Non-pigmented ciliary epithelial cell (primary cell): ENCODE data around the gene ACADS.
A peak's percentile ranks its signal among the peaks of the same experiment; 100 is the strongest.

Experiments
- DNase-seq: peaks from one replicate; pipeline ENCODE4 v3.0.0-alpha.2; 2010; ENCODE audit warnings: low read depth

Gene ACADS

DNA sequence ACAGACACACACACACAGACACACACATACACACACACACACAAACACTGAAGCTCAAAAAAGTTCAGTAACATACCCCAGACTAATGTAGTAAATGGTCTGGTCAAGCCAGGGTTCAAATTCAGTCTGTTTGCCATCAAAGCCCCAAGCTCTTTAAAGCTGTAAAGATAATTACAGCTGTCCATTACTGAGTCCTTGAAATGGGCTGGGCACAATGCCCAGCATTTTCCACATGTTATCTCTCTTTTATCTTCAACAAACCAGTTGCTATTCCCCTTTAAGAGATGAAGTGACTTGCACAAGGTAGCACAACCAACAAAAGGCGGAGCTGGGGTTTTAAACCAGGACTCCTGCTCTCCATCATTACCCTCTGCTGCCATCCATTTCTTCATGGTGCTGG is 23.0 kb upstream of the ACADS start:
- no peak for DNase-seq

- no peak for DNase-seq
These were observed 22.2 kb upstream of the ACADS start for GRCh38 chr12:120703311-120703942.

DNA sequence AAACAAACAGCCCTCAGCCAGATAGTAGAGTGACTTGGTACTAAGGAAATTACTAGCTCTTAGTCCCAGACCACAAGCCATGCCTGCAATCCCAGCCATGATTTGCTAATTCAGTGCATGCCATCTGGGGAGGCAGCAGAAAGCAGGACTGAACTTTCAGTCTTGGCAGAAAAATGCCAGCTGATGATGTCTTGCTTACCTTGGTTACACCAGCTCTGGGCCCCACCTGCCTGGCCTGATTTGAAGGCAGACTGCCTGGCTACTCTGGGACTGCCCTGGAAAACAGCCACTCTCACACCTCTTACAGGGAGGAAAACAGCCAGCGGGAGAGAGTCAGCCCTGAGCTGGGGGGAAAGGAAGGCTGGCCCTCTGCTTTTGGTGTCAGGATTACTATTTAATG is 20.0 kb upstream of the ACADS start:
- no peak for DNase-seq

- DNase-seq, result no peak
These were observed 19.6 kb upstream of the ACADS start for GRCh38 chr12:120706029-120706428.

GRCh38 chr12:120708651-120709050 is 17.0 kb upstream of the ACADS start:
- no peak for DNase-seq

GRCh38 chr12:120710031-120710804 is 15.4 kb upstream of the ACADS start, which contains the start of gene UNC119B:
Gene UNC119B, plus strand, starts transcription at chr12:120710458. Its CDS starts 17 bp downstream, at chr12:120710475.
- no peak for DNase-seq

GRCh38 chr12:120710805-120711296 is 14.8 kb upstream of the ACADS start:
- no peak for DNase-seq

DNA sequence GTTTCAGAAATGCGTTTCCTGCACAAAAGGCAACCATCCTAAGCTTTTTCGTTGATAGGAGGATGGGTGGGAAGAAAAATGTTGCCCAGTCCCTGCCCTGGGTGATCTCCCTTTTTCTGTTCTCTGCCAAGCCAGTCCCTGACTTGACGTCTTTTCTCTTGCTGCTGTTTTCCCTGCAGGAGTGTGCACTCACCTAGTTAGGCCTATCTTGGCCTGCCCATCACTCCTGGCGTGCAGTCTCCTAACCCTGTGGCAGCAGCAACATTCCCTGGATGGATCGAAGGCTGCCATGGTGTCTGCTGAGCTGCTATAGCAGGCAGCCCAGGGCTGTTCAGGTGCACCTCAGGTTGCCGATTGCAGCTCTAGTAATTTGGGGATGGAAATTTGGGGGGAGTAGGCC is 14.2 kb upstream of the ACADS start:
- no peak for DNase-seq

DNA sequence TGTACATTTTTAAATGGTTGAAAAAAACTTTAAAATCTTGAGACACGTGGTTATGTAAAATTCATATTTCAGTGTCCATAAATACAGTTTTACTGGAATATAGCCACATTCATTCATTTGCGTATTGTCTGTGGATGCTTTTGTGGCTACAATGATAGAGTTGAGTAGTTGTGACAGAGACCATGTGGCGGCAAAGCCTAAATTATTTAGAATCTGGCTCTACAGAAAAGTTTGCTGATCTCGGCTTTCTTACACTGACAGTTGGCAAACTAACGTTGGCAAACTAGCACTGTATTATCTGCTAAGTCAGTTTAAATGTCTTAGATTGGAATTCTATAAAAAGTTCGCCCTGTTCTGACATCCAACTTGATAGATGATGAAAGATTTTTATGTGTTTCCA is 13.0 kb upstream of the ACADS start:
- no peak for DNase-seq

- DNase-seq, result peak; percentile 42
These were observed 11.7 kb upstream of the ACADS start for GRCh38 chr12:120713861-120714482.

DNA sequence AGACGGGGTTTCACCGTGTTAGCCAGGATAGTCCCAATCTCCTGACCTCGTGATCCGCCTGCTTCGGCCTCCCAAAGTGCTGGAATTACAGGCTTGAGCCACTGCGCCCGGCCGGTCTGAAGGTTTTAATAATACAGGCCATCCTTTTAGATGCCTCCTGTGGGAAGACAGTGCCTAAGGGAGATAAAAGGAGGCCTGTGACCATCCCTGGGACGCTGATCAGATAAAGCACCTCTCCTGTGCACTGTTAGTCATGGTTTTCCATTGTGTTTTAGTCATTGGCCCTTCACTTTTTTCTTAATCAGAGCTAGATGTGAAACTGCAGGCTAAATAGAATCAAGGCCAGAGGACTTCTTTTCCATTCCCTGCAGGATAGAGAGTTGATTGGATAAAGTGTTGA is 7.6 kb upstream of the ACADS start:
- DNase-seq, result no peak

GRCh38 chr12:120719072-120719471 is 6.6 kb upstream of the ACADS start:
- DNase-seq, result no peak

DNA sequence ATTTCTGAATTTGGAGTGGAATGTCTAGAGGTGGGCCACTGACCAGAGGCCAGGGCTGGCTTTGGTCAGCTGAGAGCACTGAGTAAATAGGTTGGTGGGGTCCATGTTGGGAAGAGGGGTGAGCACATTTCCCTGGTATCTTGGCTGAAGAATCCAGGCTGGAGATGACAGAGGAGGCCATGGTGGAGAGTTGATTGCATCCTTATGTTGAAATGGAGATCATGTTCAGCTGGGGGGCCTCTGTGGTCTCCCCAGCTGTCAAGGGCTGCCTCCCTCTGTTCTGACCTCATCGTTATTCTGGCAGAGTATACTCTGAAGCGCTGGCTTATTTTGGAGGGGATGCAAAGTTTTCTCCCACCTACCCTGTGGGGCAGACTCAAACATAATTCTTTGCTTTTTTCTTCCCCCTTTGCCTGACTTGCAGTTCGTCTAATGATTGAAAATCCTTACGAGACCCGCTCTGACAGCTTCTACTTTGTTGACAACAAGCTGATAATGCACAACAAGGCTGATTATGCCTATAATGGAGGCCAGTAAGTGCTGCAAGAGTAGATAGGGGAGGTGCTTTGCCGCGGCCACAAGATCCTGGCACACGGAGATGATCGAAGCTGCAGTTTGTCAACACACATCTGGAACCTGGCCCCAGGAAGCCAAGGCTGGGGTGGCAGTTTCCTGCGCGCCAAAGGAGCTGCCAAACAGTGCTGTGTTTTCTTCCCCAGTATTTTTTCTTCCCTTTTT is 6.0 kb upstream of the ACADS start:
- DNase-seq, result no peak

DNA sequence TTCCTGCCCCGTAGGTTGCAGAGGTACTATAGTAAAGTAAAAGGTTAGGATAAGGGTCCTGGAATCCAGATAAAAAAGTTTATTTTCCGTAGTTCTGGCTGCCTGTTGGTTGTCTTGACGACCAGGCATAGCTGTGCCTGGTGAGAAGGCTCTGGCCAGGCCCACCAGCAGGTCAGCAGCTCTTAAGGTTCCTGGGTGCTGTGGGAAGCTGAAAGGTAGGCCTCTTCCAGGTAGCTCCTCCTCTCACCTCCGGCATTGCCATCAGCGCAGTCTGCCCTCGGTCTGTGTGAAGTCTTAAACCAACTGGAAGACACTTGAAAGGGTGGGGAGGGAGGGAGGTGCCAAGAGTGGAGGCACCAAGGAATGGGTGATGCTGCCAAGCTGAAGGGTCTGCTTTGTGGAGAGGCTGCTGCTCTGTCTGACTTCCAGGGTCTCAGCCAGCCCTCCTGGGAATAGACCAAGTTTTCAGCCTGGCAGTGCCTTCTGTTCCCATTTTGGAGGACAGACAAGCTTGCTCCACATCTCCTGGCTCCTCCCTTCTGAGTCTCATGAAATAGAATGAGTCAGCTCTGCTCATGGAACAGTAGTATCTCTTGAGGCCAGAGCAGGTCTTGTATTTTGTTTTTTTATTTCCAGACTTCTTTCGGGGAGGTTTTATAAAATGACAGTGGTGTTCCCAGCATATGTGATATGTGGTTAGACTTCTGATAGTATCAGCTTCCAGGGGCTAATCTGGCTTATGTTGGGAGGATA is 5.2 kb upstream of the ACADS start:
- peak; percentile 45 for DNase-seq

DNA sequence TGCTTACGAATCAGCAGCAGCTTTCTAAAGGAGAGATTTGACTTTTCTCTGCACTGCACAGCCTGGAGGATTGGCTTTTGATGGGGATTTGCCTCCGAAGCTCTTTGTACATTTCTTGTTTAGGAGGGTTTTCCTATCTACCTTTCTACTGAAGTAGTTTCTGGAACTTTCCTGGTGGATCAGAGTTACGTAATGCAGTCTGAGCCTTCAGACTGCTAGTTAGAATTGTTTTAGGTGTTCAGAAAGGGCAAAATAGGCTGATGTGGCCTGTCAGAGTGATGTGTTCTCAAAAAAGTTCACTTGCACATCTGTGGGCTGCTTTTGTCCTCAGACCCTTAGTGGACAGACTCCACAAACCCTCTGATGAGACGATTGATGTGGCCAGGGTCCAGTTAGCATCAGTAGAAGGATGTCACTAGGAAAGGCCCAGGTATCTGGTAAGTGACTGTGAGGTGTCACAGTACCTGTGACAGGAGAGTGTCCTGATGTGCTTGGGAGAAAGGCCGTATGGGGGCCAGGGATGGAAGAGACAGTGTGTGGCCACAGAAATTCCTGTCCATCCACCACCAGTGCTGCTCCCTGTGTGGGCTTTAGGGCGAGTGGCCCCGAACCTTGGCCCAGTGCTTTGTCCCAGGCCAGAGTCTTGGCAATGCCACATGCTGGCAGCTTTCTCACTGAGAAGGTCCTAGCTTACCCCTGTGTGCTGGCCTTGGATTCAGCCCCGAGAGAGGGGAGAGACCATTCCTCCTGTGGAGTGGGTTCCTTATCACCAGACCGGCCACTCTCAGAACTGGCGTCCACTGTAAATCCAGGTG is 4.4 kb upstream of the ACADS start:
- no peak for DNase-seq

DNA sequence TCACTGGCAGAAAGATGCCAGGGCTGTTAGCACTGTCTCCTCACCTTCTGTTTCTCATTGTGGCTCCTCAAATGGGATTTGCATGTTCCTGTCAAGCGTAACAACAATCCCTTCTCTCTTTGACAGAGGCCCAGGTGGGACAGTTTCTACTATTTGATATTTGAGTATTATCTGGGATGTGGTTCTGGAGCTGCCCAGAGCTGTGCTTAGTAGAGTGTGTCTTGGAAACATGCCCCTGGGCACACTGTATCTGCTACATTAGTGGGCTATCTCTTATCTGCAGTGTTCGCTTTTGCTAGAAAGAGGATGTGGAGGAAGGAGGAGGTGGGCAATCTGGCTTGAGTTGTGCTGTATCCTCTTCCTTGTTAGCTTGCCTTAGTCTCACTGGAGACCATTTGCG is 3.8 kb upstream of the ACADS start:
- DNase-seq, result no peak

- no peak for DNase-seq
These were observed 2.8 kb upstream of the ACADS start for GRCh38 chr12:120722784-120723183.

DNA sequence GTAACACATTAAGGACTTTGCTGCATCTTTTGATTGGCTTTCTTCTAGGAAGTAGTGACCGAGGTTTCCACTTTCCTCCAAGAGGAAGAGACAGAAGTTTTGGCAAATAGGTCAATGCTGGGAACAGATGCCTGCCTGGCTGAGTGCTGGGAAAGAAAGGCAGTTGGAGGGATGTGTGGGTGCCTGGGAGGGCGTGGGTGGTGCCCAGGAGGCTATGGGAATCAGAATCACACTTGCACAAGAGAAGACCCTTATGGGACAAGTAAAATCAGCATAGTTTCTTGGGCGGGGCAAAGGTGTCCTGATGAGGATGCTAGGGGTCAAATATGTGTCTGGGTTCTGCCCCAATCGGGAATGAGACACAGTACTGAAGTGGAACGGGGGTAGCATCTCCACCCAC is 906 bp upstream of the ACADS start:
- DNase-seq, result no peak

GRCh38 chr12:120725151-120725658 is 421 bp upstream of the ACADS start:
- DNase-seq, result no peak

DNA sequence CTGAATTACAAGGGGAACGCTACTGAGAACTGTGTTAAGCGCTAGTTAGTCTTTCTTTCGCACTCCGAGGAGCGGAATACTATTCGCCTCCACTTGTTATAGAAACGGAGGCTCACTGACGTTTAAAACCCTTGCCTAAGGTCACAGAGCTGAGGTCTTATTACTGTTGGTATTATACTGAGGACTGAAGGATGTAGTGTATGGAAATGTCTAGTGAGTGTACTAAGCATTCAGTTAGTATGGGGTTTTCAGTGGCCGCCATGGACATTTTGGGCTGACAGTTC is 826 bp downstream of the ACADS start:
- no peak for DNase-seq

- no peak for DNase-seq
These were observed 1.3 kb downstream of the ACADS start for GRCh38 chr12:120726961-120727360.
